Mesenchymal stem cell (in vitro differentiated cells and primary cell): ENCODE measurements around the gene DHX57.

Source experiments
- DNase-seq: peaks from one replicate; pipeline ENCODE4 v3.0.0-alpha.2; 2013
- H2AFZ ChIP-seq: one replicate; pipeline ENCODE4 v1.6.1; 2013; ENCODE audit warnings: low read depth, mild to moderate bottlenecking, control low read depth, inconsistent platforms, low read length, moderate library complexity
- H2AK5ac ChIP-seq: 2 replicates; pipeline ENCODE4 v1.6.1; 2013; ENCODE audit warnings: low read length, moderate library complexity, mild to moderate bottlenecking, inconsistent platforms; ENCODE audit not compliant: severe bottlenecking
- H2BK120ac ChIP-seq: one replicate; pipeline ENCODE4 v1.6.1; 2013; ENCODE audit warnings: low read depth, mild to moderate bottlenecking, inconsistent platforms, low read length, moderate library complexity
- H2BK12ac ChIP-seq, 2 experiments: one replicate each; pipeline ENCODE4 v1.6.1; 2013; ENCODE audit warnings: inconsistent platforms in 2 of 2, low read length in 2 of 2, mild to moderate bottlenecking in 2 of 2, moderate library complexity in 2 of 2, control low read depth in 1 of 2
- H2BK15ac ChIP-seq: one replicate; pipeline ENCODE4 v1.6.1; 2013; ENCODE audit warnings: mild to moderate bottlenecking, low read depth, inconsistent platforms; ENCODE audit not compliant: poor library complexity, severe bottlenecking
- H2BK5ac ChIP-seq: 2 replicates; pipeline ENCODE4 v1.6.1; 2013; ENCODE audit warnings: low read depth, mild to moderate bottlenecking, low read length, control low read depth, inconsistent platforms; ENCODE audit not compliant: poor library complexity, severe bottlenecking
- H3K14ac ChIP-seq, 2 experiments: one replicate each; pipeline ENCODE4 v1.6.1; 2013; ENCODE audit warnings: inconsistent platforms in 2 of 2, low read length in 2 of 2, control low read depth in 1 of 2, mild to moderate bottlenecking in 1 of 2, moderate library complexity in 1 of 2
- H3K18ac ChIP-seq, 2 experiments: one replicate each; pipeline ENCODE4 v1.6.1; 2013; ENCODE audit warnings: inconsistent platforms in 2 of 2, low read length in 2 of 2, control low read depth in 1 of 2, low read depth in 1 of 2, mild to moderate bottlenecking in 1 of 2
- H3K23ac ChIP-seq, 2 experiments: one replicate each; pipeline ENCODE4 v1.6.1; 2013; ENCODE audit warnings: inconsistent platforms in 2 of 2, low read length in 2 of 2, mild to moderate bottlenecking in 2 of 2, moderate library complexity in 2 of 2, control low read depth in 1 of 2
- H3K27ac ChIP-seq: 2 replicates; pipeline ENCODE4 v1.5.1; 2013; ENCODE audit warnings: mild to moderate bottlenecking, moderate library complexity, low read length, control low read depth, inconsistent platforms; ENCODE audit not compliant: poor library complexity, severe bottlenecking
- H3K27me3 ChIP-seq, 2 experiments: 2 replicates each; pipeline versions ENCODE4 v1.6.1 to v1.7.0; 2013; ENCODE audit warnings: low read length in 2 of 2, mild to moderate bottlenecking in 2 of 2, moderate library complexity in 2 of 2, control low read depth in 1 of 2, inconsistent platforms in 1 of 2; ENCODE audit not compliant: control insufficient read depth in 1 of 2, insufficient read depth in 1 of 2
- H3K36me3 ChIP-seq, 2 experiments: 2 replicates each; pipeline versions ENCODE4 v1.6.1 to v1.7.0; 2013; ENCODE audit warnings: low read length in 2 of 2, control low read depth in 1 of 2, inconsistent platforms in 1 of 2, low read depth in 1 of 2, mild to moderate bottlenecking in 1 of 2; ENCODE audit not compliant: insufficient read depth in 2 of 2, control insufficient read depth in 1 of 2
- H3K4ac ChIP-seq, 2 experiments: one replicate each; pipeline ENCODE4 v1.6.1; 2013; ENCODE audit warnings: inconsistent platforms in 2 of 2, low read length in 2 of 2, mild to moderate bottlenecking in 2 of 2, moderate library complexity in 2 of 2, control low read depth in 1 of 2, low read depth in 1 of 2
- H3K4me1 ChIP-seq: 2 replicates; pipeline ENCODE4 v1.6.1; 2013; ENCODE audit warnings: low read depth, low read length, control low read depth; ENCODE audit not compliant: control insufficient read depth, insufficient read depth
- H3K4me2 ChIP-seq: 2 replicates; pipeline ENCODE4 v1.6.1; 2013; ENCODE audit warnings: low read length, mild to moderate bottlenecking, inconsistent platforms; ENCODE audit not compliant: poor library complexity, severe bottlenecking
- H3K4me3 ChIP-seq, 2 experiments: 2 replicates each; pipeline versions ENCODE4 v1.5.1 to v1.7.0; 2013; ENCODE audit warnings: low read length in 2 of 2, mild to moderate bottlenecking in 2 of 2, control low read depth in 1 of 2, low read depth in 1 of 2; ENCODE audit not compliant: insufficient read depth in 1 of 2
- H3K79me1 ChIP-seq: replicated peaks from 2 replicates; pipeline ENCODE4 v1.6.1; 2013; ENCODE audit warnings: mild to moderate bottlenecking, control low read depth, low read length, inconsistent platforms; ENCODE audit not compliant: poor library complexity, severe bottlenecking
- H3K9ac ChIP-seq: 2 replicates; pipeline ENCODE4 v1.7.0; 2013; ENCODE audit warnings: mild to moderate bottlenecking, low read length, moderate library complexity
- H3K9me3 ChIP-seq: 2 replicates; pipeline ENCODE4 v1.7.0; 2013; ENCODE audit warnings: mild to moderate bottlenecking, low read length; ENCODE audit not compliant: control insufficient read depth
- H4K8ac ChIP-seq: one replicate; pipeline ENCODE4 v1.6.1; 2013; ENCODE audit warnings: inconsistent platforms, mild to moderate bottlenecking, low read length, moderate library complexity
- H4K91ac ChIP-seq: one replicate; pipeline ENCODE4 v1.6.1; 2013; ENCODE audit warnings: mild to moderate bottlenecking, low read length, inconsistent platforms
- WGBS: methylation state at CpG from one replicate; pipeline ENCODE4 v1.1.7; 2013; ENCODE audit warnings: mixed read lengths; 5-methylcytosine and 5-hydroxymethylcytosine counted together

Gene DHX57

DNA sequence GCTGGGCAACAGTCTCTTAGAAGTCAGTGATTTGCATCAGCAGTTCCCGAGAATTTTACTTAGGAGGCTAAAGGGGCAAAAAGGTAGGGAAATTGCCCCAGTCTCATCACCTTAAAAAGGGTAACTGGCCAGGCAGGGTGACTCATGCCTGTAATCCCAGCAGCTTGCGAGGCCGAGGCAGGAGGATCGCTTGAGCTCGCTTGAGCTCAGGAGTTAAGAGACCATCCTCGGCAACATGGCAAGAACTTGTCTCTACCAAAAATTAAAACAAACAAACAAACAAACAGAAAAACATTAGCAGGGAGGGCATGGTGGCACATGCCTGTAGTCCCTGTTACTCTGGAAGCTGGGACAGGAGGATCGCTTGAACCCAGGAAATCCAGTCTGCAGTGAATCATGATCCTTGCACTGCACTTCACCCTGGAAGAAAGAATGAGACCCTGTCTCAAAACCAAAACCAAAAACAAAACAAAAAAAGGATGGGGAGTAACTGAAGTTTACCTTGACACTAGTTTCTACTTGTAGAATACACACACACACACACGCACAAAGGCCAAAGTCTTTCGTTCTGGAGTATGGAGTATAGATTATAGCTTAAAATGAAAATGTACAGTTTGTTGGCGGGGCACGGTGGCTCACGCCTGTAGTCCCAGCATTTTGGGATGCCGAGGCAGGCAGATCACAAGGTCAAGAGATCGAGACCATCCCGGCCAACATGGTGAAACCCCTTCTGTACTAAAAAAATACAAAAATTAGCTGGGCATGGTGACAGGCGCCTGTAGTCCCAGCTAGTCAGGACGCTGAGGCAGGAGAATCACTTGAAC is 100.4 kb downstream of the DHX57 start:
- Histone ChIP-seq H3K9ac (no peak overlapping the region), H2BK120ac (no peak overlapping the region), H3K27me3 (no peaks in the 10 kb centered on the region), H3K4ac (no peak overlapping the region), H2BK12ac (no peak overlapping the region), H3K4me2 (no peak overlapping the region), H3K14ac (no peak overlapping the region), H2BK5ac (no peak overlapping the region), H2BK15ac (no peak overlapping the region), H2AK5ac (no peak overlapping the region), H3K4me1 (peaks cover 5% of the 10 kb centered on the region), H3K9me3 (no peaks in the 10 kb centered on the region), H3K18ac (no peak overlapping the region), H4K91ac (no peak overlapping the region), H3K79me1 (peaks cover 6% of the 10 kb centered on the region), H4K8ac (no peak overlapping the region), H3K23ac (no peak overlapping the region), H3K27ac (no peak overlapping the region), H3K4me3 (no peak overlapping the region), H2AFZ (no peak overlapping the region), H3K36me3 (no peaks in the 10 kb centered on the region)
- WGBS: 90% methylated on average over 15 of the region's 17 CpGs
- no peak for DNase-seq

DNA sequence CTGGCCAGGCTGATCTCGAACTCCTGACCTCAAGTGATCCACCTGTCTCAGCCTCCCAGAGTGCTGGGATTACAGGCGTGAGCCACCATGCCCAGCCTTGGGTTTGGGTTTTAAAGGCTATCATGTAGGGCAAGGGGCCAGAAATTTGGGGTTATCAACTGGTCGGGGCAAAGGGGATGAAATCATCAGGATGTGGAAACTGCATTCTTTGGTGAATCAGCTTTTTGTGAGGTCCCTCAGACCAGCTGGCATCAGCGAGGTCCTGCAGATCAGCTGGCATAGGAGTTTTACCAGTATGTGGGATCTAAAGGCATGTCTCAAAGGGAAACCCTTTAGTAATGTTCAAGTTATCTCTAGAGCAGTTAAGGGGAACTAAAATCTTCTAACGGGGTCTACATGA is 104.1 kb downstream of the DHX57 start:
- Histone ChIP-seq H3K4me2 (no peak overlapping the region), H2AFZ (no peak overlapping the region), H2BK5ac (no peak overlapping the region), H3K36me3 (no peaks in the 10 kb centered on the region), H3K18ac (no peak overlapping the region), H2BK12ac (no peak overlapping the region), H3K14ac (no peak overlapping the region), H4K8ac (no peak overlapping the region), H3K4me1 (peaks cover 2% of the 10 kb centered on the region), H2AK5ac (no peak overlapping the region), H2BK120ac (no peak overlapping the region), H3K4ac (no peak overlapping the region), H3K79me1 (no peaks in the 10 kb centered on the region), H3K23ac (no peak overlapping the region), H3K27me3 (no peaks in the 10 kb centered on the region), H2BK15ac (no peak overlapping the region), H3K9ac (no peak overlapping the region), H3K9me3 (no peaks in the 10 kb centered on the region), H4K91ac (no peak overlapping the region), H3K4me3 (no peak overlapping the region), H3K27ac (no peak overlapping the region)
- 78% methylated on average over 5 of the region's 5 CpGs for WGBS
- DNase-seq: no peak

DNA sequence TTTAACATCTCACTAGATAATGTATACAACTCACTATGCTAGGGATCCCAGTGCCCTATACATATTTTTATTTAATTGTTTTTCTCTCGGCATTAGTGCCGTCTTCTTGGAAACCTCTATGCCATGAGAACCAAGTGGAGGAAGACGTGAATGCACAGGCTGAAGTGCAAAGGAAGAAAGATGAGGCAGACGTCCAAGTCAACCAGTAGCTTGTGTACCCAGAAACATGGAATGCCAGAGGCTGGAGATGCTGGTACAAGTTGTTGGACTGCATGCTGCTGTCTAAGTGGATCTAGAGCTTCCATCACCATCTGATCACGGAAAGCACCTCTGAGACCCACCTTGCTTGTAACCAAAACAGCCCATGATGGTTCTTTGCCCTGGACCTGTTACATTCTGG is 110.2 kb downstream of the DHX57 start:
- Histone ChIP-seq H2AFZ (no peak overlapping the region), H3K18ac (no peak overlapping the region), H2AK5ac (no peak overlapping the region), H3K14ac (no peak overlapping the region), H3K9ac (no peak overlapping the region), H3K79me1 (no peaks in the 10 kb centered on the region), H2BK120ac (no peak overlapping the region), H3K23ac (no peak overlapping the region), H3K4me3 (no peak overlapping the region), H3K4me2 (no peak overlapping the region), H3K4me1 (no peaks in the 10 kb centered on the region), H3K4ac (no peak overlapping the region), H4K8ac (no peak overlapping the region), H3K27me3 (no peaks in the 10 kb centered on the region), H3K36me3 (no peaks in the 10 kb centered on the region), H2BK5ac (no peak overlapping the region), H4K91ac (no peak overlapping the region), H2BK15ac (no peak overlapping the region), H2BK12ac (no peak overlapping the region), H3K27ac (no peak overlapping the region), H3K9me3 (no peaks in the 10 kb centered on the region)
- WGBS: 96% methylated on average over 5 of the region's 5 CpGs
- DNase-seq: no peak

DNA sequence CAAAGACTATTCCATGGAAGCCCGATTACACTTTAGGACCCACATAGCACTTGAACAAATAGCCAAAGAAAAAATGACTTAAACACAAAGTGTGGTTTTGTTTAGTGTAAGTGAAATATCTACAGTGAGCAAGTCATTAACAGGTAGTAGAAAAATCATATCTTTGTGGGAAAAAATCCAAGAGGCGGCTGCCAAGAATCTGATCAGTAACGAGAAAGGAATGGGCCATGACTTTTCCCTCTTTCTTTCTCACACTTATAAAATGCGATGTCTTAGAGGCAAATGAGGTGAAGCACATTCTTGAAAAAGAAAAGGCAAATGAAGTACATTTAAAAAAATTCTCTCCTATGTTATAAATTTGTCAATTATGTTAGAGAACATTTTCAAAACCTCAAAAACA is 110.6 kb downstream of the DHX57 start:
- no peak overlapping the region for H2BK12ac ChIP-seq
- H3K27ac ChIP-seq: no peak overlapping the region
- no peak overlapping the region for H3K4me3 ChIP-seq
- H4K8ac ChIP-seq: no peak overlapping the region
- no peak overlapping the region for H3K4me2 ChIP-seq
- no peak overlapping the region for H3K18ac ChIP-seq
- H2BK120ac ChIP-seq: no peak overlapping the region
- no peak overlapping the region for H3K23ac ChIP-seq
- WGBS: 94% methylated on average over 2 of the region's 4 CpGs
- DNase-seq: no peak
- no peak overlapping the region for H2AK5ac ChIP-seq
- H3K27me3 ChIP-seq: no peaks in the 10 kb centered on the region
- H4K91ac ChIP-seq: no peak overlapping the region
- no peak overlapping the region for H3K14ac ChIP-seq
- H2BK15ac ChIP-seq: no peak overlapping the region
- no peak overlapping the region for H3K9ac ChIP-seq
- H3K9me3 ChIP-seq: no peaks in the 10 kb centered on the region
- no peaks in the 10 kb centered on the region for H3K79me1 ChIP-seq
- no peak overlapping the region for H2AFZ ChIP-seq
- no peaks in the 10 kb centered on the region for H3K36me3 ChIP-seq
- H2BK5ac ChIP-seq: no peak overlapping the region
- no peaks in the 10 kb centered on the region for H3K4me1 ChIP-seq
- no peak overlapping the region for H3K4ac ChIP-seq
